NAMALWA (cell line): Measurements from ENCODE around the gene FMO4.
"Not testable (repeated sequence)": the region's sequence is repeated elsewhere in the genome, so short reads cannot be mapped to it uniquely, and the experiment has no call there.

Experiments
- DNase-seq: peaks from one replicate; pipeline ENCODE4 v3.0.0-alpha.2; 2015; ENCODE audit warnings: low spot score

The FMO4 gene

DNA sequence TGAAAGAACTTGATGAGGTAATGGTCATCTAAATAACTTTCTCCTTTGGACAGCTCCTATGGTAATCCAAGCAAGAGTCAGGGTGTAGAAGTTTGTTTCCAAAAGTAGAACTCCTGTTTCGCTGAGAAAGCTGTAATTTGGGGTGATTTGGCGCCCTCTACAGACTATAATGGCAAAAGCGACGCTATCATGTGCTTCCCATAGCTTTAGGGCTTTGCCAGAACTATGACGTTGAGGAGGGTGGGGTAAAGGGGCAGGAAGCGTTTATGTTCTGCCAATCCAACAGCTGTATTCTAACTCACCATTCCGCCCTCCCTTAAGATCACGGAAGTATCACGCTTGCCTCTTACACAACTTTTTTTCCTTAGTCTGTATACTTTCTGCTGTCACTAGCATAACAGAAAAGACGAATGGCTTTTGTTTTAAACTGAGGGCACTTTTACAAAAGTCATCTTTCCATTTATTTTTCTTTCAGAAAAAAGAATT lies at the start of gene FMO4:
Gene FMO4, plus strand, starts transcription at position 349 of the 486 bp plus-strand sequence. CDS start 5,643 bp downstream, outside the sequence.
- peak; percentile 100 for DNase-seq

- no peak for DNase-seq
These were observed 48.3 kb upstream of the FMO4 start for GRCh38 chr1:171265686-171266085.

DNA sequence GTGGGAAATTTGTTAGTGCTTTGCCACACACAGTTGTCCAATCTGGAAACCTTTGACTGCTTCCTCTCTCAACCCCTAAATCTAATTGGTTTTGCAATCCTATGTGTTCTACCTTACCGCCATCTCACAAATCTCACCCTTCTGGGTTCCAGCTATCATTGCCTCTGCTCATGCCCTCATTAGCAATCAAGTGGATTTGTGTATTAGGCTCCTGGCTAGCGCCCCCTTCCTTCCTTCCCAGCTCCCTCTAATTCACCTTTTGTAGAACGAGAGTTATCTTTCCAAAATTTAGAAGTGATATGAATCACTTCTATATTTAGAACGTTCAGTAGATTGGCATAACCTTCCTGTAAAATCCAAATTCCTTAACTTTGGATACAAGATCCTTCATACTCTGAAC lies 47.1 kb upstream of the FMO4 start:
- DNase-seq = no peak

- DNase-seq = no peak
These were observed 46.6 kb upstream of the FMO4 start for GRCh38 chr1:171267391-171267790.

- no peak for DNase-seq
These were observed 43.2 kb upstream of the FMO4 start for GRCh38 chr1:171270806-171271205.

DNA sequence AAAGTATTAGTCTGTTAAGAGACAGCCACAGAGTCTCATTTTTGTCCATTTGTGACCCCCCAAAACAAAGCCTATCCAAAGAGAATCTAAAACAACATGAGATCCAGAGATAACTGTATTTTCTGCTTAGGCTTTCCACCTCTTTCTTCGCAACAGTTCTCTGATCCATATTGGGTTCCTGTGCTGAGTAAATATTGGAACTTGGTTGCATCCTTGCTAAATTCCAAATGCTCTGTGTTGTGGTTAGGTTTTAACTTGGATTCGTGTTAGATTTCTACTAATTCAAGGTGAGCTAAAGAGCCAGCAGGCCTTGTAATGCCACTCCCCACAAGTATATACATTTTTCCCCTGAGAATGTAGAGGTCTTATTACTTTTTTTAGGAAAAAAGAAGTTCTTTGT lies 36.4 kb upstream of the FMO4 start:
- no peak for DNase-seq

DNA sequence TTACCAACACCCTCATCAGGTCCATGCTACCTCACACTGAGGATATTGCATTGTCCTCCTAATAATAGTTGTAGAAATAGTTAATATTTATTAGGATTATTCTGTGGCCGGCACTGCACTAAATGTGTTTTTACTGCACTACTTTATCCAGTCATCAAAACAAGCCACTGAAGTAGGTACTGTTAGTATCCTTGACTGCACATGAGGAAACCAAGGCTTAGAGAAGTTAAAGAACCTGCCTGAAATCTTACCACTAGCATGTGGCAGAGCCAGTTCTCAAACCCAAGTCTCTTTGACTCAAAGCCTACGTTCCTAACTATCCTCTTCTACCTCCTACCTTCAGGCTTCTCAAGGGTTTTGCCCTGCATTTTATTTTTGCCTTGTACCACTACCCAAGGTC lies 34.7 kb upstream of the FMO4 start:
- DNase-seq = no peak

DNA sequence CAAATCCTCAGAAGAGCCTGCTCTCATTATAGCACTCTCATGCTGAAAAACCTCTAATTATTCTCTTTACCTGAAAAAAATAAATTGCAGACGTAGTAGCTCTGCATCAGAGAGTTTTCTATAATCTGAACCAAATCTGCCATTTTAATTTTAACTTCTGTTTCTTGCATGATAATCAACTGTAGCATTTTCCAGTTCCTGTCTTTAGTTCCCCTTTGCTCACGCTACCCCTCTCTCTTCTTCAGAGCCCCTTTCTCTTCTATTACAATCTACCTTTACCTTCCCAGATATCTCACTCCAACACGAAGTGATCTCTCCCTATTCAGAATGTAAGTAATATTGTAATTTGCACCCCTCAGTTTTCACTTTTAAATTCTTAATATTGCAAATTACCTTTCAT lies 34.3 kb upstream of the FMO4 start:
- no peak for DNase-seq

GRCh38 chr1:171280599-171280998 lies 33.4 kb upstream of the FMO4 start:
- no peak for DNase-seq

GRCh38 chr1:171286032-171286705 lies 27.8 kb upstream of the FMO4 start:
- no peak for DNase-seq

- no peak for DNase-seq
These were observed 23.4 kb upstream of the FMO4 start for GRCh38 chr1:171290621-171291020.

DNA sequence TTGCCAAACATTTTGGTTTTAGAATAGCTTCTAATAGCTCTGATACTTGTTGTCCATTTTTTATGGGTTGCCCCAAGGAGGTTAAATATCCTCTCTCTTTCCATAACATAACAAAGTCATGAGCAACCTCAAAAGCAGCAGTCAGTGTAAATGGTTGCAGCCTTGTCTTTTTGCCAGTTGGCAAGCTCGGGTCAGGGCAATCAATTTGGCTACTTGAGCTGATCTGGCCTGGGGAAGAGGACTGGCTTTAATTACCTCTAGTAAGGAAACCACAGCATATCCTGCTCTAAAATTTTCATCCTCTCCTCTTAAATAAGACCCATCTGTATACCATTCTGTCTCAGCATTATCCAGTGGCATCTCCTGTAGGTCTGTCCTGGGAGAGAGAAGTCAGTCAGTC lies 21.2 kb upstream of the FMO4 start:
- no peak for DNase-seq

GRCh38 chr1:171295383-171295782 lies 18.6 kb upstream of the FMO4 start:
- DNase-seq = not testable (repeated sequence)

DNA sequence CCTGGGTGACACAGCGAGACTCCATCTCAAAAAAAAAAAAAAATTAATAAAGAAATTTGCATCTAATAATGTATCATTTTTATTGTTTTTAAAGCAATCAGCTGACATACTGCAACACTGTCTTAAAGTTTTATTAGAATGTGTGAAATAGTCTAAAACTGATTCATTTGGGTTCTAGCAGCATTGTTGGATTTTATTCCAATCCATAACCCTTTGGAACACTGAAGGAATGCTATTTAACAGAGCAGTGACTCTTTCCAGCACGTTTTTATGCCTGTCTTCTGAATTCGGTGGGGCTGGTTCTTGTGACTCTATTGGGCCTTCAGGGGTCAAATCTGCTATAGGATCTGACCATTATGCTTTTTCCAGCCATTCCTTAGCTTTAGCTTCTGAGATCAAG lies 18.2 kb upstream of the FMO4 start:
- no peak for DNase-seq

DNA sequence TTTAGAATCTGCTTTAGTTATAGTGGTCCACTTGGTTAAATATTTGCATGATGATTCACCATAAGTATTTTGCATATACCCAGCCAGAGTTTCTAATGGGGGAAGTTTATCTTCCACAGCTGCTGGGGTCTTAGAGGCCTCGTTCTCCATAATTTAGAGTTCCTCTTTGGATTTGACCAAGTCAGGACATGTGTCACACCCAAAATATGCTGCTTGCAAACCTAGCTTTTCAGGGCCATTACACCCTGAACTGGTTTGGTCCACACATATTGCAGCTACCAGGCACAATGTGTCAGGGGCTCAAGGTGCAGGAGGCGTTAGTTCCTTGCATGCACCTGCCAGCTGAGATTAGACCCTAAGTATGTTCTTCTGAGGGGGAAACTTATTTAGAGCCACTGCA lies 17.1 kb upstream of the FMO4 start:
- peak; percentile 65 for DNase-seq

- no peak for DNase-seq
These were observed 15.3 kb upstream of the FMO4 start for GRCh38 chr1:171298696-171299095.

- DNase-seq = no peak
These were observed 14.6 kb upstream of the FMO4 start for GRCh38 chr1:171299342-171299741.

DNA sequence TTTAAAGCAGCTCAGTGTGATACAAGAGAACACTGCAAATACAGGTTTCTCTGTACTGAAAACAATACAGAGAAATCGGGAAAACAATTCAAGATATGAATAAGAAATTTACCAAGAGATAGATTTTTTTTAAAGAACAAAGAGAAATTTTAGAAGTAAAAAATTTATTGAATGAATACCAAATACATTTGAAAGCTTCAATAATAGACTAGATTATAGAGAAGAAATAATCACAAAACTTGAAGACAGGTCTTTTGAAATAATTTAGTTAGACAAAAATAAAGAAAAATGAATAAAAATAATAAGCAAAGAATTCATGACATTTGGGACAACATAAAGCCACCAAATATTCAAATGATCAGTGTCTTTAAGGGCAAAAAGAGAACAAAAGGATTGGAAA lies 13.6 kb upstream of the FMO4 start:
- no peak for DNase-seq

DNA sequence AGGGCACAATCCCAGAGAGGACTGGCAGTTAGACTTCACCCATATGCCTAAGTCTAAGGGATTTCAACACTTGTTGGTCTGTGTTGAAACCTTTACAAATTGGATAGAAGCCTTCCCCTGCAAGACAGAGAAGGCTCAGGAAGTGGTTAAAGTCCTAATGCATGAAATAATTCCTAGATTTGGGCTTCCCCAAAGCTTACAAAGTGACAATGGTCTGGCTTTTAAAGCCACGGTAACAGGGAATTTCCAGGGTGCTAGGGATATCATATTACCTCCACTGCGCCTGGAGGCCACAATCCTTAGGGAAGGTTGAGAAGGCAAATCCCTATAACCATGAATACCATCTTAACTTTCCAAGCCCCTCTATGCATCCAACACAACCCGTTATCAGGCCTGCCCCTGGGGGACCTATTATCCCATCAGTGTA lies 3.3 kb upstream of the FMO4 start:
- DNase-seq = no peak

DNA sequence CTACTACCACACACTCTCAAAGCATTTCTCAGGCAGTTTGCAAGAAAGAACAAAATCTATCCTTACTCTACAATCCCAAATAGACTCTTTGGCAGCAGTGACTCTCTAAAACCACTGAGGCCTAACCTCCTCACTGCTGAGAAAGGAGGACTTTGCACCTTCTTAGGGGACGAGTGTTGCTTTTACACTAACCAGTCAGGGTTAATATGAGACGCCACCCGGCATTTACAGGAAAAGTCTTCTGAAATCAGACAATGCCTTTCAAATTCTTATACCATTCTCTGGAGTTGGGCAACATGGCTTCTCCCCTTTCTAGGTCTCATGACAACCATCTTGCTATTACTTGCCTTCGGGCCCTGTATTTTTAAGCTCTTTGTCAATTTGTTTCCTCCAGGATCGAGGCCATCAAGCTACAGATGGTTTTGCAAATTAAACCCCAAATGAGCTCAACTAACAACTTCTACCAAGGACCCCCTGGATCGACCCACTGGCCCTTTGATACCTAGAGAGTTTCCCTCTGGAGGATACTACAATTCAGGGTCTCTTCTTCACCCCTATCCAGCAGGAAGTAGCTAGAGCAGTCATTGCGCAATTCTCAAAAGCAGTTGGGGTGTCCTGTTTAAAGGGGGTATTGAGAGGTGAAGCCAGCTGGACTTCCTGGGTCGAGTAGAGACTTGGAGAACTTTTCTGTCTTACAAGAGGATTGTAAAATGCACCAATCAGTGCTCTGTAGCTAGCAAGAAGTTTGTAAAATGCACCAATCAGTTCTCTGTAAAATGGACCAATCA lies 2.0 kb upstream of the FMO4 start:
- no peak for DNase-seq

DNA sequence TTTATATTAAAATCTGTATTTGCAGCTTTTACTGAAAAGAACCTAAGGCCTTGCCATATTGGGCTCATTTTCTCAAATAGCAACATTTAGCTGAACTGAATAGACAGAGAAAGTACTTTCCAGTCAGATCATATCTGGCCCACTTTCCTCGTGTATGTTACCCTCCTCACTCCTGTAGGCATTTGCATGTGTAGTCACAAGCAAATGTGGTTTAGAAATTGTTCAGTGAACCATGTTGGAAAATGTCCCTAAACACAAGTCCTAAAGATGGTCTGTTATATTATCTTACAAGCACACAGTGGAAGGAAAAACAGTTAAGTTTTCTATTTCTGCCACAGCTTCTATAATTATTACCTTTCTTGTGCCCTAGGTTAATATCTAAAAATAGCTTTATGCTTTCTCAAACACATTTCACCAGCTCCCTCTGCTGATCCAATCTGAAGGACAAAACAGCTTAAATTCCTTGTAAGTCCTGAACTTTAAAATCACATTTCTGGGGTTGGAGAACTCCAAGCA lies 606 bp upstream of the FMO4 start:
- no peak for DNase-seq

DNA sequence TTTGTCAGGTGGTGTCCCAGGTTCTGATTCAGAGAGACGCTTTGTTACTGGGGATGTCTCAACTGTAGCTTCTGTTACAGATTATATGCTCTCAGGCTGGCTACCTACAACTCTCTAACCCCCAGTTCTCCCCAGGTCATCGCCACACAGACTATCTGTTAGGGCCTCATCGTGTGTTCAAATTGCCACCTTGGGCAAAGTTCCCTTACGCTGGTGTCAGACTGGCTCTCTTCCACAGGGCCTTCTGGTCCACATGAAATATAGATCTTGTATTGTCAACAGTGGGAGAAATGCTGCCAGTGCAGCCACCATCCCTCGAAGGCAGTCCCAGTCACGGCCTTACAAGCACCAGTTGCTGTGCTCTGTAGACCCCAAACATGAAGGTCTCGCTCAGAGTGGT lies 15.3 kb downstream of the FMO4 start:
- DNase-seq = no peak

DNA sequence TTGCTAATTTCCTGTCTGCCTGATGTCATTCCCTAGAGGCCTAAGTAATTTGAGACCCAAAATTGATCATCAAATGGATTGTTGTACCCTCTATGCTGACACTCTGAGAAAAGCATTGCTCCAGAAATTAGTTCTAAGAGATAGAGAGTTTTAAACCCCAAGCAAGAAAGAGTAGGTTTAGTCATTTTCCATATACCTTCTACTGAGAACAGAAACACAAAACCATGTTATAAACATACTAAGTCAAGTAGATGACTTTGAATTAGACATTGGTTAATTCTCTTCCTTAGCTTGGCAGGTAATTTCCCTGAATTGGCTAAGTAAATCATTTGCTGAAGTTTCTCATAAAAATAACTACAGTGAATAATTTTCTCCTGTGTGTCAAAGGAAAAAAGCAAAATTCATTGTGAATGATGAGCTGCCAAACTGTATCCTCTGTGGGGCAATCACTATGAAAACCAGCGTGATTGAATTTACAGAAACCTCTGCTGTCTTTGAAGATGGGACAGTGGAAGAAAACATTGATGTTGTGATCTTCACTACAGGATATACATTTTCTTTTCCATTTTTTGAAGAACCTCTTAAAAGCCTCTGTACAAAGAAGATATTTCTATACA lies 20.1 kb downstream of the FMO4 start:
- no peak for DNase-seq
